Hematopoietic multipotent progenitor cell treated with erythropoietin and hydrocortisone succinate and interleukin-3 and kit ligand, for 8 days (in vitro differentiated cells): ENCODE measurements around the gene PLCE1.

Experiments used
- DNase-seq: peaks from one replicate; pipeline ENCODE4 v3.0.0-alpha.2; 2015

Gene PLCE1

GRCh38 chr10:93995182-93995581 lies 1.5 kb downstream of the PLCE1 start:
- no peak for DNase-seq

- no peak for DNase-seq
Measured at GRCh38 chr10:93995598-93996271, 2.0 kb downstream of the PLCE1 start.

GRCh38 chr10:93996551-93996950 lies 2.8 kb downstream of the PLCE1 start:
- no peak for DNase-seq

- DNase-seq, result no peak
Measured at GRCh38 chr10:93997546-93997945, 3.8 kb downstream of the PLCE1 start.

- no peak for DNase-seq
Measured at GRCh38 chr10:93999401-93999851, 5.7 kb downstream of the PLCE1 start.

GRCh38 chr10:94000638-94001415 lies 7.1 kb downstream of the PLCE1 start:
- DNase-seq, result no peak

- no peak for DNase-seq
Measured at GRCh38 chr10:94001416-94001810, 7.7 kb downstream of the PLCE1 start.

- no peak for DNase-seq
Measured at GRCh38 chr10:94002156-94002555, 8.4 kb downstream of the PLCE1 start.

GRCh38 chr10:94003488-94003887 lies 9.8 kb downstream of the PLCE1 start:
- no peak for DNase-seq

- DNase-seq, result no peak
Measured at GRCh38 chr10:94005050-94005449, 11.3 kb downstream of the PLCE1 start.

- no peak for DNase-seq
Measured at GRCh38 chr10:94006591-94007550, 13.1 kb downstream of the PLCE1 start.

GRCh38 chr10:94008526-94008925 lies 14.8 kb downstream of the PLCE1 start:
- DNase-seq, result no peak

GRCh38 chr10:94010116-94010515 lies 16.4 kb downstream of the PLCE1 start:
- no peak for DNase-seq

- DNase-seq, result no peak
Measured at GRCh38 chr10:94010886-94011285, 17.2 kb downstream of the PLCE1 start.

GRCh38 chr10:94011296-94011695 lies 17.6 kb downstream of the PLCE1 start:
- no peak for DNase-seq

GRCh38 chr10:94012834-94013233 lies 19.1 kb downstream of the PLCE1 start:
- DNase-seq, result no peak

- no peak for DNase-seq
Measured at GRCh38 chr10:94013331-94013760, 19.6 kb downstream of the PLCE1 start.

- DNase-seq, result no peak
Measured at GRCh38 chr10:94014304-94014703, 20.6 kb downstream of the PLCE1 start.

GRCh38 chr10:94016727-94017714 lies 23.3 kb downstream of the PLCE1 start:
- no peak for DNase-seq

- no peak for DNase-seq
Measured at GRCh38 chr10:94018107-94018506, 24.4 kb downstream of the PLCE1 start.

GRCh38 chr10:94023906-94024305 lies 30.2 kb downstream of the PLCE1 start:
- no peak for DNase-seq

- no peak for DNase-seq
Measured at GRCh38 chr10:94024407-94024806, 30.7 kb downstream of the PLCE1 start.
